Aorta (tissue), 5 donors: ENCODE measurements around the gene ELF4. TPM values are rescaled to one million over a fixed set of nuclear protein-coding genes. Genes with fewer than 3 reads are reported as not detected.

ENCODE experiments used
- ATAC-seq: fragments of 200-7000 bp; cut with Tn5 transposase; one replicate; pipeline ENCODE4 v1.9.1; 2022; ENCODE audit warnings: moderate library complexity; ENCODE audit not compliant: low FRiP score
- DNase-seq, 2 donors: peaks; one replicate each; pipeline ENCODE4 v3.0.0-alpha.2; 2020
- H3K27ac ChIP-seq, 2 donors: one replicate each; pipeline ENCODE4 v1.5.1; 2013; ENCODE audit warnings: low read length in 2 of 2, mild to moderate bottlenecking in 2 of 2, moderate library complexity in 2 of 2, control low read depth in 1 of 2, inconsistent platforms in 1 of 2, low read depth in 1 of 2
- H3K27me3 ChIP-seq, 2 donors: one replicate each; pipeline ENCODE4 v1.6.1; 2013; ENCODE audit warnings: control low read depth in 1 of 2, low read length in 1 of 2, mild to moderate bottlenecking in 1 of 2, moderate library complexity in 1 of 2; ENCODE audit not compliant: insufficient read depth in 2 of 2, control insufficient read depth in 1 of 2
- H3K36me3 ChIP-seq, 2 donors: one replicate each; pipeline ENCODE4 v1.6.1; 2013; ENCODE audit warnings: control low read depth in 1 of 2, low read length in 1 of 2, mild to moderate bottlenecking in 1 of 2; ENCODE audit not compliant: insufficient read depth in 2 of 2, control insufficient read depth in 1 of 2
- H3K4me1 ChIP-seq, 2 donors: one replicate each; pipeline ENCODE4 v1.6.1; 2013; ENCODE audit warnings: low read length in 2 of 2, control low read depth in 1 of 2, mild to moderate bottlenecking in 1 of 2, moderate library complexity in 1 of 2; ENCODE audit not compliant: insufficient read depth in 2 of 2, control insufficient read depth in 1 of 2
- H3K4me3 ChIP-seq, 2 donors: one replicate each; pipeline ENCODE4 v1.5.1; 2013; ENCODE audit warnings: low read length in 2 of 2, control low read depth in 1 of 2, mild to moderate bottlenecking in 1 of 2
- H3K9me3 ChIP-seq: one replicate; pipeline ENCODE4 v1.6.1; 2013; ENCODE audit warnings: mild to moderate bottlenecking, low read length; ENCODE audit not compliant: control insufficient read depth
- WGBS, 2 donors: extraction: QIAGEN DNeasy Blood & Tissue Kit; methylation state at CpG; one replicate each; pipeline ENCODE4 v1.1.7; 2013; 5-methylcytosine and 5-hydroxymethylcytosine counted together
- intact Hi-C, 2 donors: fragments of 100-400 bp; cut with DNase I; formaldehyde crosslinking; loops; one replicate each; pipeline versions ENCODE4 v1.14.2 to v1.15.0; 2022
- polyA plus RNA-seq, 2 donors: library from polyadenylated mRNA; stranded (reverse); fragments of 200-250 nt; gene quantifications; one replicate each; pipeline ENCODE4 v1.2.3, GENCODE V29; 2013
- total RNA-seq, 2 donors: library from RNA; stranded (reverse); fragmentation: NEBNext Ultra II Directional; extraction: Animal tissue kit (Norgen Biotek cat#: 25700); gene quantifications; one replicate each; pipeline ENCODE4 v1.2.1, GENCODE V29; 2021
- donor health status: healthy with polysubstance abuse.
- donor health status: Bipolar disorder and iron deficiency.
- donor health status: DM: no; HTN: no; CAD: no.
- donor health status: DM: no; HTN: no; CAD: no.
- donor health status: DM: yes; HTN: yes; CAD: no.

Gene ELF4
- total and polyA plus RNA-seq, 4 donors = 3.6 to 20.8 (median 9.5) TPM

DNA sequence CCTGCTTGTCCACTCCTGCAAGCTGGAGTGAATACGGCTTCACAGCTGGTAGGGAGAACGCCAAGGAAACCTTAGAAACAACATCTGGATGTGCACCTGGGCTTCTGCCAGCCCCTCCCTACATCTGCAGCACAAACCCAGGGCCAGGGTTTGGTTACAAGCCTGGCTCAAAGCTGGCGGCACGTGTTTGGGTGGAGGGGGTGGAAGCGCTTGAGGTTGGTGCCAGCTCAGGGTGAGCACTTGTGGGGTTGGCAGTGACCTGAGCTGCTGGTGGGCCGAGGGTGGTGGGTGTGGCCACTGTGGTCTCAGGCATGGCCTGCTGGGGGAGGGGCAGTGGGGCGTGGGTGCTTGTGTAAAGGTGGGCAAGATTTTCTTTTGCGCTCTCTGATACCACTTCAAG lies 15.6 kb downstream of the ELF4 start:
- ATAC-seq (no peak), DNase-seq (no peak)
- H3K36me3 ChIP-seq = no peaks in the 10 kb centered on the region
- intact Hi-C loops = no loop called here
- no peak overlapping the region for H3K4me3 ChIP-seq
- no peaks in the 10 kb centered on the region for H3K4me1 ChIP-seq
- H3K27me3 ChIP-seq = no peaks in the 10 kb centered on the region
- H3K9me3 ChIP-seq = no peaks in the 10 kb centered on the region
- H3K27ac ChIP-seq = no peak overlapping the region
- WGBS, 2 donors = 76 to 80% methylated on average over 8 of the region's 8 CpGs

DNA sequence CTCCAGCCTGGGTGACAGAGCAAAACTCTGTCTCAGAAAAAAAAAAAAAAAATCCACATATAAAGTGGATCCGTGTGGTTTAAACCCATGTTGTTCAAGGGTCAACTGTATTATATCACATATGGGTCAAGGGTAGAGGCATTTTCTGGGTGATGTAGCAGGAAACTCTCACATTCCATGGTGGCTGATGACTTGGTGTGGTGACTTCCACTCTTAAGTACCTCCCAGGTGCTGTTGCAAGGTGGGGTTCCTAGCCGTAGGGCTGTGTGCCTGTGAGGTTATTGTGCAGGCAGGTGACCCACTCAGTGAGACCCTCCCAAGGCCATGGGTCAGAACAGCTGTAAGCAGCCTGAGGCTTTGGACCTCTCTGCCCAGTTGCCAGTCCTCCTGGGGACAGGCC lies 17.0 kb downstream of the ELF4 start:
- no peak overlapping the region for H3K27ac ChIP-seq
- no peaks in the 10 kb centered on the region for H3K4me1 ChIP-seq
- no peak for ATAC-seq
- 76 to 91% methylated on average over 2 of the region's 2 CpGs for WGBS, 2 donors
- H3K36me3 ChIP-seq = no peaks in the 10 kb centered on the region
- no peaks in the 10 kb centered on the region for H3K27me3 ChIP-seq
- no peak overlapping the region for H3K4me3 ChIP-seq
- intact Hi-C loops = no loop called here
- DNase-seq = no peak
- no peaks in the 10 kb centered on the region for H3K9me3 ChIP-seq

DNA sequence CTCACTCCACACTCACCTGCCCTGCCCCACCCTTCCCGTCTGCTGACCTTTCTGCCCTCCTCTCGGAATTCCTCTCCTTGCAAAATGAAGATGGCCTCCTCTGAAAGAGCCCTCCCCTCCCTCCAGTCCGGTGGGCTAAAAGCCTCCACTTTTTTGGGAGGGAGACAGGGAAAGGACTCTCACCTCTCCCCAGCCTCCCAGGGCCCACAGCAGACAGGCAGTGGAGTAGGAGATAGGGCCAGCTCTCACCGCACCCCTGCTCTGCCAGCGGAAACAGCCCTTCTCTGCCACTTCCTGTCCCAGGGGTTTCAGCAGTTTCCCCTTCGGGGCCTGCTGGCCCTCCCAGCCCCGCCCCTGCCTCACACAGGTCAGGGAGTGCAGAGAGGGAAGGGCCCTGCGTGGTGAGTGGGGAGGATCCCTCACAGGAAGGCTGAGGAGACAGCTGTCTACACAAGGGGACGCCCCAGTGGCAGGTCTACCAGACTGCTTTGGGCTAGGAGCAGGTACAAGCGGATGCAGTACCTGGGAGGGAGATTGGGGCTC lies 18.2 kb downstream of the ELF4 start:
- Histone ChIP-seq H3K4me1 (no peaks in the 10 kb centered on the region), H3K9me3 (no peaks in the 10 kb centered on the region), H3K27ac (no peak overlapping the region), H3K36me3 (no peaks in the 10 kb centered on the region), H3K4me3 (no peak overlapping the region), H3K27me3 (no peaks in the 10 kb centered on the region)
- DNase-seq (peak in 1 of 2 donors; percentile 71), ATAC-seq (peak; percentile 63)
- WGBS, 2 donors = 67 to 74% methylated on average over 10 of the region's 10 CpGs
- intact Hi-C loops = no loop called here

DNA sequence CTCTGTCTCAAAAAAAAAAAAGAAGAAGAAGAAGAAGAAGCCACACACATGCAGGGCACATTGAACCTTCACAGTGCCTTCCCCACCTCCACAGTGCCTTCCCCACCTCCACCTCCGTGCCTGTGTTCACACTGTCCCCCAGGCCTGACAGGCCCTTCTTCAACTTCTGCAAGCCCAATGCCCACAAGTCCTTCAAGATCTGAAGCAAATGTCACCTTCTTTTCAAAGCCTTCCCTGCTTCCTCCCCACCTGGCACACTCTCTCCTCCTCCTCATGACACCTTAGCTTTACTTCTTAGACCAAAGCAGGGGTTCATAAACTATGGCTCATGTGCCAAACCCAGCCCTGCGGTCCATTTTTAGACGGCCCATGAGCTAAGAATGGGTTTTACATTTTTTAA lies 19.9 kb downstream of the ELF4 start:
- Histone ChIP-seq H3K4me1 (no peaks in the 10 kb centered on the region), H3K36me3 (no peaks in the 10 kb centered on the region), H3K9me3 (no peaks in the 10 kb centered on the region), H3K27ac (no peak overlapping the region), H3K4me3 (no peak overlapping the region), H3K27me3 (no peaks in the 10 kb centered on the region)
- intact Hi-C loops = no loop called here
- no peak for DNase-seq
- no peak for ATAC-seq
- 76% methylated on average over 3 of the region's 3 CpGs for whole genome bisulfite sequencing, 2 donors

DNA sequence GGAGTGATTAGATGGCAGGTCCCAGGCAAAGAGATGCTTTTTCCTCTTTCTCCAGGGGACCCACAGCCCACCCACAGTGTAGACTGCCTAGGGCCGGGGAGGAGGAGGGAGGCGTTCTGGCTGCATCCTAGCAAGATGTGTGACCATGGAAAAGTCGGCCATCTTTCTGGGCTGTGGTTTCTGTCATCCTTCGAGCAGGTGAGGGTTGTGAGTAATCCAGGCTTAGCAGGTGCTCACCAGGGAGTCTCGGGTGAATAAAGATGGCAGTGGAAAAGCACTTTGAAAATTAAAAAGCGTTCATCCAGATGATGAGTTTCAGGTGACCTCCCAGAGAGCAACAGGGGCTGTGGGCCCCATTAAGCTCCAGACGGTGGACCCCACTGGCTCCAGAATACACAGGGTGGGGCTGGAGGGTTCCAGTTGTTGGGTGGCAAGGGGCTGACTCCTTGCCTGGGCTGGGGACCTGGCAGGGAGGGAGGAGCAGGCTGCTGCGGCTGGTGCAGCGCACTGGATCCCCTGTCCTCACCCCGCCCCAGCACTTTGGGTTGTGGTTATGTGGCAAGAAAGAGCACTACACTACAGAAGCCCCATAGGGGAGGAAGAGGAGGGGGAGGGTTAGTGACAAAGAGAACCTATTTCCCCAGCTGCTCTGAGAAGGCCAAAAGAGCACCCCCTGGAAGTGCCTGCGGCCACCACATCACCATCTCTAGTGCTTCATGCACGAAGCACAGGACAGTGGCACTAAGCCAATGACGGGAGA lies 23.7 kb downstream of the ELF4 start:
- H3K27ac ChIP-seq = no peak overlapping the region

DNA sequence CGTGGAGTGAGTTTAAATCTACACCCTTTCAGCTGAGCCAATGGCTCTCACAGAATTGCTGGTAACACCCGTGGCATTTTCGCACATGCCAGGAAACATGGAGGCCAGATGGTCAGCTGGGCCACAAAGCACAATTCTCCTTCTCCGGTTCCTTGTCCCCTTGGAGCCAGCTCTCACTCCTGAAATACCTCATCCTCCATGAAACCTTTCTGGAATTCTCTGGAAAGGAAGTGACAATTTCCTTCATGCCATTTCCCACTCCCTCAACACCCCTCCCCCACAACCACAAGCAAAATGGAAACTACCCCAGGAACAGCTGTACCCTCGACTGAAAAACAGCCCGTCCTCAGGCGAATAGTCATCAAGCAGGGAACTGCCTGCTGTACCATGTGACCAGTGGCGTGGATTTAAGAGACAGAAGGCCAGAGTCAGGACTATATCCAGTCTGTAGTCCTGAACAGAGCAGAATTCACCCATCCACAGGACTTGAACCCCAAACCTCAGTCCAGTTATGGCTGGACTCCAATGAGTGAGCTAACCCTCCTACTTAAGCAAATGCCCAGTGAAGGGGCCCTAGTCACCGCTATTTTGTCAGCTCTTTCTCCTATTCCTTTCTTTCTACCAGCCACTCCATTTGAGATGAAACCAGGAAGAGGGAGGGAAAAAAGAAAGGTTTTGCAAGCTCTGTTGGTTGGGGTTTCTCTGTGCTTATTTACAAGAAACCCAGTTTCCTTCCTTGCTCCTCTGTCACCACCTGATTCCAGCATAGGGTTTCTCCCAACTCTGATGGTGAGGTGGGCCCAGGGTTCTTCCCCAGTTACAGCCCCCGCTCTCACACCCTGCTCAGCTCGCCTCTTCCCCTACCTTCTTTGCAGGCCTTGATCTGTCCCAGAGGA lies 24.5 kb downstream of the ELF4 start:
- H3K4me1 ChIP-seq = no peaks in the 10 kb centered on the region
- no peaks in the 10 kb centered on the region for H3K9me3 ChIP-seq
- DNase-seq (no peak), ATAC-seq (no peak)
- H3K36me3 ChIP-seq = no peaks in the 10 kb centered on the region
- no peak overlapping the region for H3K4me3 ChIP-seq
- 76 to 80% methylated on average over 11 of the region's 11 CpGs for WGBS, 2 donors
- intact Hi-C loops = no loop called here
- no peaks in the 10 kb centered on the region for H3K27me3 ChIP-seq
- H3K27ac ChIP-seq = no peak overlapping the region

More for the DNA sequence above, 23.7 kb downstream of the ELF4 start:
- WGBS, 2 donors = 75 to 80% methylated on average over 13 of the region's 13 CpGs
- no peaks in the 10 kb centered on the region for H3K36me3 ChIP-seq
- no peaks in the 10 kb centered on the region for H3K27me3 ChIP-seq
- H3K9me3 ChIP-seq = no peaks in the 10 kb centered on the region
- intact Hi-C loops = no loop called here
- H3K4me1 ChIP-seq = no peaks in the 10 kb centered on the region
- ATAC-seq (no peak), DNase-seq (no peak)
- no peak overlapping the region for H3K4me3 ChIP-seq

DNA sequence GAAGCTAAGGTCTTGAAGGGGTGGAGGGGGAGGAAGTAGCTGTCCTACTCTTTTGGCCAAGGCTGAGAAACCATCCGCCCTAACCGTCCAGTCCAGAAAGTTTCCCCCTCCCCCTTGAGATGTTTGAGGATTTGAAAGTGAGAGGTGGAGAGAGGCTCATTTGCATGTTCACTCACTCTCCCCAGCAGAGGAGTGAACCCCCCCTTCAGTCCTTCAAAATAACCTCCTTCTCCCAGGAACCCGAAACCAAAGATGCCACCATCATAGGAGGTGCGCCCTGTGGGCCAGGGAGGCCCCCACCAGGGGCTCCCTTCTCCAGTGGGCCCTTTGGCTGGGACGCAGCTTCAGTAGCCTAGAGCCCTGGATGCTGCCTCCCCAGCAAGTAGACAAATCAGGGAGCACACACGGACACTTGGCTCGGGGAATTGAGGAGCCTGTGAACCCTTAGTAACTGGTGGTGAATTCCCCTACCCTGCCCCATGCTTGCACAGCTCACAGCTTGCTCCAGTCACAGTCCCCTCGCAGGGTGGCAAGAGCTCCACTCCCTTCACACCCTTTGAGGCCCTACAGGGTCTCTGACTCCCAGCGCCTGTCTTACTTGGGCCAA lies 25.6 kb downstream of the ELF4 start:
- intact Hi-C loops = no loop called here
- no peaks in the 10 kb centered on the region for H3K9me3 ChIP-seq
- no peaks in the 10 kb centered on the region for H3K36me3 ChIP-seq
- H3K27me3 ChIP-seq = no peaks in the 10 kb centered on the region
- DNase-seq = no peak
- 72 to 78% methylated on average over 9 of the region's 9 CpGs for WGBS, 2 donors
- ATAC-seq = no peak
- no peaks in the 10 kb centered on the region for H3K4me1 ChIP-seq
- no peak overlapping the region for H3K27ac ChIP-seq
- no peak overlapping the region for H3K4me3 ChIP-seq

DNA sequence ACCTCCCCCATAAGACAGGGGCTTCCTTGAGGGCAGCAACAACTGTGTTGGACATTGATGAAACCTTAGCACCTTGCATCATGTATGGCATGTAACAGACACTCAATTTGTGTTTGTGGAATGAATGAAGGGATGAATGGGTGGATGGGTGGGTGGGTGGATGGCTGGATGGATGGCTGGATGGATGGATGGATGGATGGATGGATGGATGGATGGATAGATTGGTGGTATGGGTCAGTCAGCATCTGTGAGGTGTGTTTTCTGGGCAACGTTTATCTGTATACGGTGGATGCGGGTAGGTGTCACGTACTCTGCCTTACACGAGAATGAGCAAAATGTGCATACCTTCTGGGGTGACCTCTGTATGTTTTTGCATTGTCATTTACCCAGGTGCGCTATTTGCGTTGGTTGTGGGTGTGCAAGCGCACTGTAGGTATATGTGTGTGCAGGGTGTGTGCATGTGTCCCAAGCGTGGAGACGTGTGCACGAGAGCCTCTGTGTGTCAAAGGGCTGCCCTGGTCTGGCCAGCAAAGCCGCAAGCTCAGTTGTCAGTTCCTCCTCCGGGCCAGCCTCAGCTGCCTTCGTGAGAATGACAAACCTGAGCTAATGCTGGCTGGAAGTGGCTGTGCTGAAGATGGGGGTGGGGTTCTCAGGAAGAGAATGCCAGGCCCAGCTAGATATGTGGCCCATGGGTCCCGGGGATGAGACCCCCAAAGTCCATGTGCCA lies 26.5 kb downstream of the ELF4 start:
- Histone ChIP-seq H3K4me1 (no peaks in the 10 kb centered on the region), H3K9me3 (no peaks in the 10 kb centered on the region), H3K27ac (no peak overlapping the region), H3K27me3 (no peaks in the 10 kb centered on the region), H3K4me3 (no peak overlapping the region), H3K36me3 (no peaks in the 10 kb centered on the region)
- WGBS, 2 donors = 81 to 87% methylated on average over 15 of the region's 15 CpGs
- intact Hi-C loops = no loop called here
- DNase-seq (no peak), ATAC-seq (no peak)
